Measurements from ENCODE around the gene OSM.

OSM gene

DNA sequence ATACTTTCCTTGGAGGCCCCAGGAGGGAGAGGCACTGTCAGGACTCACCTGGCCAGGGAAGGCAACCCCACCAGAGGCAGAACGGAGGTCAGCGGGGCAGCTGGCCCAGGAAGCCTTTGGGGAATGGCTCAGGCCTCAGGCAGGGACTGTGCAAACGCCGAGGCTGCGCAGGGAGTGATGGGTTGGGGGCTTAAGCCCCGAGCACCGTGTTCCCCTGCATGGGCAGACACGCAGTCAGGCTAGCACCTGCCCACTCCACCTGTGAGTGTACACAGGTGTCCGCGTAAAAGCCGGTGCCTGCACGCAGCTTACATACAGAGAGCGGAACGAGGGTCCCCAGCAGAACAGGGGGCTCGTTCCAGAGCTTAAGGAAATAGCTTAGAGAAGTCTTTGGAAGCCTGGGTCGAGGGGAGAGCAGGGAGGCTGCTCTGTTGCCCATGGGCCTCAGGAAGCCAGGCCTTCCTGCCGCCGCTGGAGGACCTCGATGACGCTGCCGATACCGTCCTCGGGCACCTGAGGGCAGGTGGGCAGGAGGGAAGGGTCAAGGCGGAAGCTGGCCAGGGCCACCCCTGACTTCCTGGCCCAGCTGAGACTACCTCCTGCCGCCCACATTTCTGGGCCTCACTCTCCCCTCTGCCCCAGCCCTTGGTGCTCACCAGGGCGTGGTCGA is 18.7 kb upstream of the OSM start:
- no peak for FAIRE-seq

DNA sequence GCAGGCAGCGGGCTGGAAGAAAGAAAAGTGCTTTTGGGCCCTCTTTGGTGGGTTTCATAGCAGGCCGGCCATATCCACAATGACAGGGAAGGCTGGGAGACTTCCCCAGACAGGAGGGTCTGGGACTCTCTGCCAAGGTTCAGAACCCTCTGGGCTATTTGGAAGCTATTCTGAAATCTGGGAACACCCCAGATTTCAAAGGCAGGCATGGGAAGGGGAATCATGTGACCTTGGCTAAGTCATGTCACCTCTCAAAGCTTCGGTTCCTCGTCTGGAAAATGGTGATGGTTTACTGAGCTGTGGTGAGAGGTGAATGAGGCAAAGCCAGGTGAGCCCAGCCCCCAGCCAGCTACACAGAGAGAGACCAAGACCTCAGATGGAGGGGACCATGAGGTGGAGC is 18.0 kb upstream of the OSM start:
- no peak for FAIRE-seq

DNA sequence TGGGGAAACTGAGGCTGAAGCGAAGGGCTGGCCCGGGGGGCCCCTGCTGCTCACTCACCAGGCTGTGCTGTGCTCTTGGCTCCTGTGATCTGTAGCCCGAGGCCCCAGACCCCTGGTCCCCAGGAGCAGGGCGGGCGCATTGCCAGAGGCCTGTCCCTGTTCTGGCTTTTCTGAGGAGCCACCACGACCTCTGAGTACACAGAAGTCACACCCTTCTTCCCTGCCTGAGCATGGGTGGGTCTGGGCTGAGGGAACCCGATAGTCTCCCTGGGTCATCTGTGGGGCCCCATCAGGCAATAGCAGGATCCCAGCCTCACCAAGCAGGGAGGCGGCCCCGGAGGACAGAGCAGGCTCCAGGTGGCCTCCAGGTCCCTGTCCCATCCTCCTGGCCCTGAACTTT is 17.5 kb upstream of the OSM start:
- FAIRE-seq: no peak

DNA sequence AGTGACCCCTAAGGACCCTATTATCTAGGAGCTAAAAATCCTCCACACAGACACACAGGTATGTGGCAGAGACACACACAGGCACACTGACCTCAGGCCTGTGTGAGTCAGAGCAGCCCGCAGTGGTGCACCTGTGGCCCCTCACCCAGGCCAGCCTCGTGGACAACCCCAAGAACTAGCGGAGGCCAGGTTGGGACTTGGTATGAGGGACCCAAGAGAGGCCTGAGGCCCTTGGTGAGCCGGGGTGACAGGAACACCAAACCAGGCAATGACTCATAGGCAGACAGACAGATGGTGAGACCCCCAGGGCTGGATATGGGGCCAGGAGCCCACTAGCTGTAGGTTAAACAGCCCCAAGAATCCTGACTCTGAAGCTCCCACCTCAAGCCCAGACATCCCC is 16.7 kb upstream of the OSM start:
- no peak for FAIRE-seq

DNA sequence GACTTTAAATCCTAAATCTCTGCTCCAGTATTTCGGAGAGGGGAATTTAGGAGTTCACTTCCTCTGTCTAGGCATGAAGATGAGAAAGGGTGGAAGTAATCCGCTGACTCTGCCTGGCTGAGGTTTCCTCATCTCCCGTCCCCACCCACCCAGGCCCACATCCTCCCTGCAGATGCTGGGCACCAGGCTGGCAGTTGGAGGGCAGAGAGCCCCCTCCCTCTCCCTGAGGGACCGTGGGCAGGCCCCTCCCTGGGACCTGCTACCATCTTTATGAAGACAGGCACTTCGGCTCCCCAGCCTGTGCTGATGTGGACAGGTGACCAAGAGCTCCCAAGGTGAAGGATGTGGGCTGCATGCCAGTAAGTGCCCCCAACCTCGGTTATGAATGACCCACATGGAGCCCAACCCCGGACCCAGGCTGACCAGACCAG is 16.0 kb upstream of the OSM start:
- FAIRE-seq: no peak

DNA sequence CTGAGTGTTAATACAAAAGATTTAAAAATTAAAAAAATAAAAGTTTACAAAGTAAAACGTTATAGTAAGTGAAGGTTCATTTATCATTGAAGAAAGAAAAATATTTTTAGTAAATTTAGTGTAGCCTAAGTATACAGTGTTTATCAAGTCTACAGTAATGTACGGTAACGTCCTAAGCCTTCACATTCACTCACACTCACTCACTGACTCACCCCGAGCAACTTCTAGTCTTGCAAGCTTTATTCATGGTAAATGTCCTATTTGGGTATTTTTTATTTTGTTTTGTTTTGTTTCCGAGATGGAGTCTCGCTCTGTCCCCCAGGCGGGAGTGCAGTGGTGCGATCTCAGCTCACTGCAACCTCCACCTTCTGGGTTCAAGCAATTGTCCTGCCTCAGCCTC is 13.9 kb upstream of the OSM start:
- no peak for FAIRE-seq

DNA sequence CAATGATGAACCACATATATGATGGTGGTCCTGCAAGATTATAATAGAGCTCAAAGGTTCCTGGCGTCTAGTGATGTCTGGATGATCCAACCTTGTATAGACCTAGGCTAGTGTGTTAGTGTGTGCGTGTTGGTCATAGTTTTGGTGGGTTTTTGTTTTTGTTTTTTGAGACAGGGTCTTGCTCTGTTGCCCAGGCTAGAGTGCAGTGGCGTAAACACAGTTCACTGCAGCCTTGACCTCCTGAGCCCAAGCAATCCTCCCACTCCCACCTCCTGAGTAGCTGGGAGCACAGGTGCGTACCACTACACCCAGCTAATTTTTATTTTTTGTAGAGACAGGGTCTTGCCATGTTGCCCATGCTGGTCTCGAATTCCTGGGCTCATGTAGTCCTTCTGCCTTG is 13.3 kb upstream of the OSM start:
- no peak for FAIRE-seq

DNA sequence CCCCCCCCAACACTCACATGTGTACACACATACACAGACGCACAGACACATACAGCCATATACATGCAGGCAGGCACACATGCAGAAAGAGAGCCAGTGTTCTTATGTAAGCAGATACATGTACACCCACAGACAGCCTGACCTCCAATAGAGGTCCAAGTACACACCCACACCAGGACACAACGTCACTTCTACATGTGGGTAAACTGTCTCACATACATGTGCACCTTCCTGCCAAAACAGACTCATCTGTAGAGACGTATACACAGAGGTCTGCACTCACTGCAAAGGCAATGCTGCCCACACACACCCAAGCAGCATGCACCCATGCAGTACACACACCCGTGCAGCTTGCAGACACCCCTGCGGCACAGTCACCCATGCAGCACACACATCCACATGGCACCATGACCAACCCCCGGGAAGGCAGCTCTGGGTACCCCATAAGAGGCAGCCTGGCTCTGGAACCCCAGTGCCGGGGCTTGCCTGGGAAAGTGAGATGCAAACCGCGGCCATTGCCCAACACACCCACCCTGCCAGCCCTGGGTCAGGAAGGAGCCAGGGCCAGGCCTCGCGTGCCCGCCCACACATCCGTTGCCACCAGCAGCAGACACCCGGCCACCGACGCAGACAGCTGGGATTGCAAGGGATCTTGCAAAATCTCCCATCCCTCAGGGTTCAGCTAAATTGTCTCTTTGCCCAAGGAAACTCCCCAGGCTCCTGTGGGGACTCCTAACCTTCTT is 12.6 kb upstream of the OSM start:
- FAIRE-seq: no peak

DNA sequence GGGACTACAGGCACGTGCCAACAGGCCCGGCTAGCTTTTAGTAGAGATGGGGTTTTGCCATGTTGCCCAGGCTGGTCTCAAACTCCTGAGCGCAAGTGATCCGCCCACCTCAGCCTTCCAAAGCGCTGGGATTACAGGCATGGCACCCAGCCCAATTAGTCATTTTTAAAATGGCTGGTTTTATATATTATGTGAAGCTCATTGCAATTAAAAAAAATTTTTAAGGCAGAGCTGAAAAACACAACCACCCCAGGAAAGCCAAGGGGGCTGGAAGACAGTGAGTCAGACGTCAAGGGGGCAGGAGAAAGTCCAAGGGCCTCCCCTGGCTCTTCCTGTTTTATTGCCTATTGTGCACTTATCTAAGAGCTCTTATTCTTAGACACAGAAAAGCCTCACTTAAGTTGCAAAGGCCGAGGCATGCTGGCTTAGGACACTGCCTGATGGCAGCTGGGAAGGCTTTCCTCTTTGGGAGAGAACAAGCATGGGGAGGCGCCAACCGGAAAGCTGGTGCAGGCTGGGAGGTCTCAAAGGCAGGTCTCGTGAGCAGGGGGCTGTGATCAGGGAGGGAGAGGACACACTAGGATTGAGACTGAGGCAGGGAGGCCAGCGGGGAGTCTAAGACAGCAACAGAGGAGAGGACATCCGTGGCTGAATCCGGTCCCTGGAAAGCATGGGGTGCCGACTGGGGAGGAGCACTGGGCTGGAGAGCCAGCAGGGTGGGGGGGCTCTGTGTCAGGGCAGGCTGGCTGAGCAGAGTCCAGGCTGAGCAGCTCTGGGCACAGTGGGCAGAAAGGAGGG is 11.1 kb upstream of the OSM start:
- FAIRE-seq: no peak

DNA sequence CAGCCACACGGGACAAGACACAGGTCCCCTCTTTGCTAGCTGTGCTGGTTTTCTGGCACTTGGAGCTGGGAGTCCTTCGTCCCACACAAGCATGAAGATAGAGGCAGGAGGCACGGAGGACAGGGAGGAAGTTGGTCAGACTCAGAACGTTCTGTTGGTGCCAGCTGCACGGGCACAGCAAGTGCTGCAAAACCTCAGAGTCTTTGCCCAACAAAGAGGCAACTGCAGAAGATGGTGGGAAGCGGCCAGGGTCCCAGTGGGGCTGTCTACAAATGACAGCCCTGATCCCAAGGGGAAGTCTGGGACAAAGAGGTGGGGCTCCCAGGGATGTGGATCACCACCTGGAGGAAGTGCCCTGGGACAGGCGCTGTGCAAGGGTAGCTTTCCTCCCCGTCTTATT is 9.4 kb upstream of the OSM start:
- no peak for FAIRE-seq

DNA sequence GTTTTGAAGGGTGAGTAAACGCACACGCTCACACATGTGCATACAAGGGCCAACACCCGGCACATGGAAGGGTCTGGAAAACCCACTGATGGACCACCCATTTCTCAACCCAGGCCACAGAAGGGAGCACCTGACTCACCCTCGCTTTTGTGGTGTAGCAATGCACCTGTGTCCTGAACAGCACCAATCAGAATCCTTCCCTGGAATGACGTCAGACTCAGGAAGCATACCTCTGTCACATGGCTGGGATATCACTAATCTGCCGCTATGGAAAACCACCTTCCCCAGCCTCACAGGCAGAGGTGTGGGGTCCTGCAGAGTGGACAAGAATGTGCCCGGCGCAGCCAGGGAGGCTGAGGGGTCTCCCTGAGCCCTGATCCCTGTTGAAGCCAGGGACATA is 9.0 kb upstream of the OSM start:
- FAIRE-seq: no peak

DNA sequence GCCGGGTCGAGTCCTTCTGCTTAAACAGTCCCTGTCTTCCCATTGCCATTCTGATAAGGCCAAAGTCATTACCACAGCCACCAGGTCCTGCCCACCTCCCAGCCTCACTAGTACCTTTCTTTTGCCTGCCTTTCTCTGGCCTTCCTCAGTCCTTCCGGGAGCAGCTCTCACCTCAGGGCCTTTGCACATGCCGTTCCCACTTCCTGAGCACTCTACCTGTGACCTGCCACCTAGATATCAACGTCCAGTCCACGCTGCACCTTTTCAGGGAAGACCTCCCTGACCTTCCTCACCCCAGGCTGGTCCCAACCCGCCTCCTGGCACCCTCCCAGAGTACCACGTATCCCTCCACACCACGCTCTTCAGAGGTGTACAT is 7.8 kb upstream of the OSM start:
- FAIRE-seq: no peak

DNA sequence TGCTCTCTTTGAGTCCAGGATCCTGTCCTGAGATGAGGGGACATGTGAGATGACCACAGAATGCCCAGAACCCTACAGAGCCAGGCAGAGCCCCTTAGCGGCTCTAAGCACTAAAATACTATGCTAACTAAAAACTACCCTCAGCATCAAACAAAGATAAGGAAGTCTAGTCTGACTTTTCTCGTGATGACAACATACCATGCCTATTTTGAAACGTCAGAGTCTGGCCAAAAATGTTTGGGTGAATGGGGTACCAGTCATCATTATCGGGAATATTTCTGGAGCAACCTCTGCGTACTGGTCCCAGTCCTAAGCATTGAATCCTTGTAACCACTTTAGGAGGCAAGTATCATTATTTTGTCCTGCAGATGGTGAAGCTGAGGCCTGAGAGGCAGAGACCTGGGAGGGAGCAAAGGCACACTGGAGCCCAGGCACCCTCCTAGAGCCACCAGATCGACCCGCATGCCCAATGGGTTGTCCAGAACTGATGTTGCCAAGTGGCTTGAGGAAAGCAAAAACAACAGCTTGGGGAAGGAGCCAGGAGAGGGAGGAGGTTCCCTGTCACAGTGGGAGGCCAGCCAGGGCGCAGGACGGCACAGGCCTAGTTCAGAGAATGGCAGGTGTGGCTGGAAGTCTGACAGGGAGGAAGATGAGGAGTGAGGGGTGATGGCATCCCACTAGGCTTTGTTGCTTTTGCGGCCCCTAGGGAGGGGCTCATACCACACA is 7.2 kb upstream of the OSM start:
- no peak for FAIRE-seq

DNA sequence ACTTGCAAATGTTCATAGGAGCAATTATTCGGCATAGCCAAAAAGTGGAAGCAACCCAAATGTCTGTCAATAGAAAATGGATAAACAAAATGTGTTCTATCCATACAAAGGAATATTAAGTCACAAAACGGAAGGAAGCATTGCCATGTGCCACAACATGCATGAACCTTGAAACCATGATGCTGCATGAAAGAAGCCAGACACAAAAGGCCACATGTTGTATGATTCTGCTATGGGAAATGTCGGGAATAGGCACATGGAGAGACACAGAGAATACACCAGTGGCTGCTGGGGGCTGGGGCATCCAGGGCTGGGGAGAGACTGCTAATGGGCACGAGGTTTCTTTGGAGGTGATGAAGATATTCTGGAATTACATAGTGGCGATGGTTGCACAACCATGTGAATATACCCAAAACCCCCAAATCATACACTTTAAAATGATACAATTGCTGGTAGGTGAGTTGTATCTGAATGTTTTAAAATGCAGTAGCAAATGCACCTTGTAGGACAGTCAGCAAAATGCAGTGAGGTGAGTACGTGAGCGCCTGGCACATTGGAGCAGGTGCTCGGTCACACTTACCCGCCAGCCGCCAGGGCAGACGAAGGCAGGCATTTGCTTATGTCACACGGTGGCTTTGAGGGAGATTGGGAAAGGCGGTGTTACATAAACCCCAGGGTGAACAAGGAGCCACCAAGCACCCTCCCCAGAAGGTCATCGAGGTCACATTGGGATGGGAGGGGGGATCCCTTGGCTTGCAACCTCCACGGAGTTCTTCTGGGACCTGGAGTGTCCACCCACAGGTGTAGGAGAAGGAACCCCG is 6.3 kb upstream of the OSM start:
- no peak for FAIRE-seq

DNA sequence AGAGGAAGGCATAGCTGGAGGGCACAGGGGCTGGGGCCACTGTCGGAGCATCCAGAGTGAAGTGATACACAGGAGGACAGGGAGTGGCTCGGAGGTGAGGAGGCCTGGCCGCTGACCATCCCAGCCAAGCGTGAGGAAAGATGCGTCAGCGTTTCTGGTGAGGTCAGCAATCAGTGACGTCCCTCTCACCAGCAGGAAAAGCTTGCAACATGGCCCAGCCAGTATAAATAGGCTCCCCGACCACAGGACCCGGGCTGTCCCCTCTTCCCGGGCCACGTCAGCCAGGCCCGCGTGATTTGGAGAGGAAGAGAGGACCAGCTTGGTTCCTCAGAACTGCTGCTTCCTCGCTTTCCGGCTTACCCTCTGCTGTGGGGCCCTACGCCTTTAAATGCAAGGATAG is 4.2 kb upstream of the OSM start:
- no peak for FAIRE-seq

DNA sequence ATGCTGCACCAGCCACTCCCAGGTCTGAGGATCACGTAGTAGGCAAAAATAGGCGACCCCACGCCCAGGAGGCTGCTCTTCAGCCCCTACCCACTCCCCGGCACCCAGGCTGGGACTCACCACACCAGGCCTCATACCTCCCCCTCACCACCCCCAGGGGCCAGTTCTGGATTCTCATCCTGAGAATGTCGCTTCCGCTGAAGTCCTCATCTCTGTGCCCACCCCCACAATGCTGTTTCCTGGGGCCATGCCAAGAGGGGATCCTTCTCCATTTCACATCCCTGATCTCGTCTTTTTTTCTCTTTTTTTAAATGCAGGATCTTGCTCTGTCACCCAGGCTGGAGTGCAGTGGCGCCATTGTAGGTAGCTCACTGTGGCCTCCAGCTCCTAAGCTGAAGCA is 1.7 kb upstream of the OSM start:
- no peak for FAIRE-seq

DNA sequence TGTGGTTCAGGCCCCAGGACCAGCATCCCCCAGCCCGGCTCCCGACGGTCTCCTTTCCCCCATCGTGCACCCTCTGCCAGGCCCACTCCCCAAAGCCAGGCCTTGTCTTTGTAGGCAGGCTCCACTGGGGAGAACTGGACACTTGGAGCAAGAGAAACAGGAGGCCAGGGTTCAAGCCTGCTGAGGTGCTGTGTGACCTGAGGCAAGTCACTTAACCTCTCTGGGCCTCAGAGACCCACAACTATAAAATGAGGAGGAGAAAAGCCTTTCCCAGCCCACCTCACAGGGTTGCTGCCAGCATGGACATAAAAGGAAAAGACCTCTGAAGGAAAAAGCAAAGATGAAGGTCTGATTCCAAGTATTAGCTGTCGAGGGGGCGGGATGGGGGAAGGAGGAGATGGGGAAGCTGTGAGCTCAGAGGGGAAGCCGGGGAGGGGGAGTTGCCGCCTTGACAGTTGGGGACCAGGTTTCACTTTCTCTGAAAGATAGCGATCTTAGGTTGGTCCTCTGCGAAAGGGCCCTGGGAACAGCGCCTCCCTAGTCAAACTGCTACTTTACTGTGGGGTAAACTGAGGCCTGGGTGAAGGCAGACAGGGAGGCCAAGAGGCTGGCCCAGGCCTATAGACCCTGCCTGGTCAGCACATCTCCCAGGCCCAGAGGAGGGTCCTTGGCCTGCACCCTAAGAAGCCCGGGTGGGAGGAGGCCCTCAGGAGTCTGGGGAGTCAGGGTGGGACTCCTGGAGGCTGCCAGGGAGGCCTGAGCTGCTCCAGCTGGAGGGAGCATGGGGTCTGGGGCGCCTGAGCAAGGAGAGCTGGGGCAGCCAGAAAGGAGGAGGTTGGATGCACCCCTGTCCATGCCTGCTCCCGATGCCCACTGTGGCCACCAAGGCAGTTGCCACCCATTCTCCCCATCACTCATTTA is 991 bp upstream of the OSM start:
- no peak for FAIRE-seq

DNA sequence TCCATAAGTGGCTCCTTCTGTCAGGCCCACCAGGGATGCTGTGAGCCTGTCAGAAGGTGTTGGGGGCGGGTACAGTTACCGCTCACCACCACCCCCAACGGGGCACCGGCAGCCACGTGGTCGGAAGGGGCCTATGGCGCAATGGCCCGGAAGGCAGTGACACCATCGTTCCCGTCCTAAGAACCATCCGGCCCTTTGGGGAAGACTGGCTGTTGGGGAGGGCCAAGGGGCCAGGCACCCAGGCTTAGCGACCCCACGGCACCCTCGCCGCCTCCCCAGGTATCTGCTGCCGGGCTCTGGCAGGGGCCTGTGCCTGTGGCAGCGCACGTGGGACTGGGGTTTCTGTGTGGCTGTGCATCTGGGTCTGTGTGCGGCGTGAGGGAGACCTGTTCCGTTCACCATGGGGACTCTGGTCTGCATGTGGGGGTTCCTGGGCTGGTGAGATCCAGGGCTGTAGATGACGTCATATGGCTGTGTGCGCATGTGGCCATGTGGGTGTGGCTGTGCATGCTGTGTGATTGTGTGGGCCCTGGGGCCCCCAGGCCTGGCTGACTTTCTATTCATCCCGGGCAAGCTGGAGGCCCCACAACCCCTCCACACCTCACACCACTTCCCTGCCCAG is 717 bp downstream of the OSM start:
- FAIRE-seq: no peak

DNA sequence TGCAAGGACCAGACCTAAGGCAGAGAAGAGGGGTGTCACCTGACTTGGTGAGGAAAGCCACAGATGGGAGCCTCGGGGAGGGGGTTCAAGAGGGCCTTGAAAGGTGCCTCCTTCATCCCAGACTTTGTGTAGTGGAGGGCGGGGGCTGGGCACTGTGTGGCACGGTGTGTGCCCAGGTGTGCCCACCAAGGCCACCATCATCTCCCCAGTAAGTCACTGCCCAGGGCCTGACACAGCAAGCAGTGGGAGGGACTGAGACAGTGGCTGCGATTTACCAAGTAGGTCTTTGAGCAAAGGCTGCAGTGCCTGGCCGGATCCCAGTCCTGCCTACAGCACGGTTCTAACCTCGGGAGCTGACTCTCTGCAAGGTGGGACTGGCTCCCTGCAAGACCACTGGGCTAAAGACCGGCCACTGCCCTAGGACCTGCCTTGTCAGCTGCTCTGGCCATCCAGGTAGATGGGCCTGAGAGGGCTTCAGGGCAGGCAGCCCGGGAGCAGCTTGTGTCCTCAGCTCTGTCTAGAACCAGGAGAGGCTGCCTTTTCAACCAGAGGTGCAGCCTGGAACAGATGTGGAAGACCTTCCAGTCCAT is 1.4 kb downstream of the OSM start:
- FAIRE-seq: no peak

DNA sequence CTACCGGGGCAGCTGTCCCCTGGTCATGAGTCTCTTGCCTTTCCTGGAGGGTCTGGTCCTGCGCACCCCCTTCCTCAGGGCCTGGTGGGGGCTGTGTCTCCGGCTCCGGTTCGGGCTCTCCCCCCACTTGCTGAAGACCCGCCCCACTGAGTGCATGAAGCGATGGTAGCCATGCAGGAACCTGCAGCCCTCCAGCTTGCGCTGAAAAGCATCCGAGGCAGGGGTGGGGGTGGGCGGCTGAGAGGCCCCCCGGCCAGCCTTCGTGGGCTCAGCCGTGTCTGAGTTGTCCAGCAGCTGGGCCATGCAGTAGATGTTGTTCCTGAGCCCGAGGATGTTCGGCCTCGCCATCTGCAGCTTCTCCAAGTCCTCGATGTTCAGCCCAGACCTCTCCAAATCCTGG is 2.8 kb downstream of the OSM start:
- no peak for FAIRE-seq

Data from colon (tissue), 2 donors.